NCI-H2081 (cell line): ENCODE results near the gene ADAMTSL1.
"Not testable (repeated sequence)": the region's sequence is repeated elsewhere in the genome, so short reads cannot be mapped to it uniquely, and the experiment has no call there.

Experiments
- DNase-seq, 2 experiments: peaks; one replicate each; lab custom pipeline; 2025; lab: John Stamatoyannopoulos, UW

ADAMTSL1 gene

GRCh38 chr9:18907927-18908625 lies 434.1 kb downstream of the ADAMTSL1 start:
- DNase-seq, result no peak

DNA sequence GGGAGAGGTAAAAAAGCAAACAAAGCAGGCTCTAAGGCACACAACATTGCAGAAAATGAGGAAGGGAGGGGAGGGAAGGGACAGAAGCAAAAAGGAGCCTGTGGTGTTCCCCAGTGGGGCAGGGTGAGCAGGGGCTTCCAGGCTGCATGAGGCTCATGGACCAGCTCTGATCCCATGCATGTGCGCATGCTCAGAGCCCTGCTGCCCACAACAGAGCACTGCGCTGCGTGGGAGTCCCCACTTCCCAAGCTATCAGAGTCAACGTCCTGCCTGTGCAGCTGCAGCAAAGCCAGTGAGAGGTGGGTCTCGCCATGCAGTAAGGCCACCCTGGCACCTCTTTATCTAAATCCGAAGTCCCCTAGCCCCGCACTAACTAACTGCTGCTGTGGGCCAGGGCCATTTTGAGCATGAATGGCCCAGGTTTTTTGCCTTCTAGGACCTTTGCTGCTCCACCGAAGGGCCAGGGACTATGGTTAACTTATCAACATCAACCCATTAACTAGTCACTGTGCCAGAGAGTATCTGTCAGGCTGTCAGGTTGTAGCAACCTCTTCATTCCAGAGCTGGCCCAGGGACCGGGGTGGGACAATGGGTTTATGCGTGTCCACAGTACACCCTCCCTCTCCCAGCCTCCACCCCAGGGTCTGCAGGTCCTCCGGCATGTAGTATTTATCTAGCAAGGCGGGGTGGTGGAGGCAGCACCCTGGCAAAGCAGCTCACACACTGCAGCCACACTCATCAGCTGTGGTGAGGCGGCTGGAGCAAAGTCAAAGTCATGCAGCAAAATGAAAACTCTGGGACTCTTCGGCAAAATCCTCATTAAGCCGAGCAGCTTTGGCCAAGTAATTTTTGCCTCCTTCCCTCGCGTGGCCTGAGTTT lies 435.4 kb downstream of the ADAMTSL1 start:
- DNase-seq, result no peak

GRCh38 chr9:18910435-18910834 lies 436.5 kb downstream of the ADAMTSL1 start:
- DNase-seq, result peak in 1 of 2 experiments; percentile 47

DNA sequence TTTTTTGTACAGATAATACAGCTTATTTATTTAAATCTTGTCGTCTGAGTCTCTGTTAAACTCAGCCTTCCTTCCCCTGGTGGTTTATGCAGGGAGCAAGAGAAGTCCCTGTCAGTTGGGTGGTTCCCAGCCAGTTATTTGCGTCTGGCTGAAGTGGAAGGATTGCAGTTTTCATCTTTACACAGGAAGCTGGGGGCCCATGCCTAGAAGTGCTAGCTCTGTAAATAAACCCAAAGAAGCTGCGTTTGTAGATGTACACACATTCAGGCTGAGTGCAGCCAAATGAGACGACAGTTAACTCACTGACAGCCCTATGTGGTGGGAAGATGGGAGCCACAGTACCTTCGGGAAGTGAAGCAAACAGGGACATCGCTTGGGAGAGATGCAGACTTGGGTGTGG lies 437.0 kb downstream of the ADAMTSL1 start:
- DNase-seq, result peak; percentile 50 to 65

GRCh38 chr9:18911714-18912342 lies 437.9 kb downstream of the ADAMTSL1 start:
- no peak for DNase-seq

DNA sequence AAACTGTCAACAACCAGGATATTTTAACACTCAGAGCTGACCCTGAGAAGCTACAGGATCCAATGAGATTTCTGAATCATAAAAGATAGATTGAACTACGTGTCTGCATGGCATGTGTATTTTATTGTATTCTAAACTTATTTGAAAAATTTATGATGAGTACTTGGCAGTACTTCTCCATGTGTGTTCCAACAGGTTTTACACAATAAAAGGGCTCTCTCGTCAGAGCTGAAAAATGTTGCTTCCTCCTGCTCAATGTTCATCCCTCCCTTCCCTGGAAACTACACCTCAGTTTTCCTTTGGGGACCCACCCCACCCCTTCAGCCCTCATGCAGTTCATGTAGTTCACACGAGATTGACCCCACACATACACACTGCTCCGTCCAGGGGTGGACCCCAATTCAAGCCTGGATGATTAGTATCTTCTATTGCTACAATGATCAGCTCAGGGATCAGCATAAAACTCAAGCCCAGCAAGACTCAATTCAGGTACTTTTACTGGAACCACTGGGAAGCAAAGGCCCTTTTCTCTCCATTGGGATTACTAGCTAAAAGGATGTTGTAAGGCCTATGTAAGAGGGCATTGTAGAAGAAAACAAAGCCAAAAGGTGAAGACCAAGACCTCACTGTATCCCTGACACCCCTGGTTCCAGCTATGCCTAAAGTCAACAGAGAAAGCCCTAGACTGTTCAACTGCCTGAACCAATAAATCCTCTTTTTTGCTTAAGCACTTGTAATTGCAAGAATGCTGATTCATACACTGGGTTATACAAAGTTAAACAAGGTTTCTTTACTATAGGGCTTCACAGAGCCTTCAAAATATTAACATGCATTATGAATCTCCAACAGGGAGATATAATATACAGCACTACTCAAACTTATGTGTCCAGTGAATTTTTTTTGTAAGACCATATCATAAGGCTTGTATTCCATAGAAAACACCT lies 446.5 kb downstream of the ADAMTSL1 start:
- no peak for DNase-seq

- DNase-seq, result no peak
Observed at GRCh38 chr9:18921366-18922075, 447.6 kb downstream of the ADAMTSL1 start.

- no peak for DNase-seq
Observed at GRCh38 chr9:18922161-18922885, 448.4 kb downstream of the ADAMTSL1 start.

DNA sequence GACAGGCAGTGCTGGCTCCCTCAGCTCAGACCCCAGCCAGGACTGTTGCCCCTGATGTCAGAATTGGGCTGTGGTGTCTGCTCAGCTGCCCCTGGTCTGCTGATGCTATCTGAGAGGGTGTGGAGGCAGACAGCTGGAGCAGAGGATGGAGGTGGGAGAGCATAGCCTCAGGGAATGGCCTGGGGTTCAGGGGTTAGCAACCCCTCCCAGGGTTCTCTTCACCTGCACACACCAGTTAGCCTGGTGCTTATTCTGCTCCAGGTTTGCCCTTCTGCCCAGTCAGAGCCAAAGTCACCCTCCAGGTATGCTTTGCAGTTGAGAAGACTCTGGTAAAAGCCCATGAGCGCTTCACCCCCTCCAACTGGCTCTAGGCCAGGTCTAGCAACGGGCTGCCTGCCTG lies 449.2 kb downstream of the ADAMTSL1 start:
- no peak for DNase-seq

GRCh38 chr9:18923671-18924430 lies 449.9 kb downstream of the ADAMTSL1 start:
- DNase-seq, result no peak

DNA sequence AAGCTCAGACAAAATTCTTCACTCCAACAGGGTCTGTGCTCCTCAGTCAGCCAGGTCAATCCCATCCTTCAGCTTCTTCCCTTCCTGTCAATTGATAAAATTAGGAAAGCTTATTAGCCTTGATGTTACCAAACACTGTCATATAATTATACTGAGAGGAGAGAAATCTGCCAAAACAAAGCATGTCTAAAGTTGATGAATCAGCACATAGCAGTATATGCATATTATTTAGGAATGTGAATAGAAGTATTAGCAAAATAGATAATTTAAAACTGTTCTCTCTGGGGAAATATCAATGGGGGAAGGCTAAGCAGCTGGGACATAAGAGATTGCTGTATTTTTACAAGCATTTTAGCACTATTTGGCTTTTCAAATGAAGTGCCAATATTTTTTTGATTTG lies 451.9 kb downstream of the ADAMTSL1 start:
- no peak for DNase-seq

DNA sequence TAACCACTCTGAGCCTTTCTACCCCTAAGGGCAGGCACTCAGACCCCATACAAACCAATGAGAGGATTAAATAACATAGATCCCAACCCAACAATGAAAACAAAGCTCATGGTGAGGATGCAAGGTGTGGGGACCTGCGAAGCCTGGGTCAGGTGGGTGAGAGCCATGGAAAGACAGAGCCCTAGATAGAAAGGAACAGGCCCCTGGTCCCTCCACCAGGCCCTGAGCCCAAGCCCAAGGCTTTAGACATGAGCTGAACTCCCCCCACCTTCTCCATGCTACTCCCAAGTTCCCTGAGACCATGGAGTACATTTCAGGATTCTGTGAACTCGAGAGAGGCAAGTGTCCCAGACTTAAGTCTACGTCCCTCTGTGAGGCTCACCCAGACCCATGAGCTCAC lies 452.6 kb downstream of the ADAMTSL1 start:
- DNase-seq, result no peak

- no peak for DNase-seq
Observed at GRCh38 chr9:18928711-18929110, 454.8 kb downstream of the ADAMTSL1 start.

GRCh38 chr9:18930611-18931010 lies 456.7 kb downstream of the ADAMTSL1 start:
- DNase-seq, result not testable (repeated sequence)

DNA sequence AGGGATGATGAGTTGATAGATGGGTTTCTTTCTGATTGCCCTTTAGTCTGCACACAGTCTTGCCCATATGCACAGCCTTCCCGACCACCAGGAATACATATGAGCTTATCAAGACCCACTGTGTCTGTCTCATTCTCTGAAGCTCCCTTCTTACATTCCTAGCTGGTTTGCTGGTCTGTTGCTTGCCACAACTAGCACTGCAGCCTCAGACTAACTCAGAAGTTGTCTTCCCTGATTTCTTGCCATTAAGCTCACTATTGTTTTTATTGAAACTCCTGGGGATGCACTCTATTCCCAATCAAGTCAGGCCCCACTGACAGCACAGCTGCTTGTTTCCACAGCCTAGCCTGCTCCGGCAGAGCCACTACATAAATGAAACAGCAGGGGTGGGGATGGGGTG lies 461.6 kb downstream of the ADAMTSL1 start:
- DNase-seq, result no peak

- DNase-seq, result no peak
Observed at GRCh38 chr9:18936094-18936871, 462.3 kb downstream of the ADAMTSL1 start.

DNA sequence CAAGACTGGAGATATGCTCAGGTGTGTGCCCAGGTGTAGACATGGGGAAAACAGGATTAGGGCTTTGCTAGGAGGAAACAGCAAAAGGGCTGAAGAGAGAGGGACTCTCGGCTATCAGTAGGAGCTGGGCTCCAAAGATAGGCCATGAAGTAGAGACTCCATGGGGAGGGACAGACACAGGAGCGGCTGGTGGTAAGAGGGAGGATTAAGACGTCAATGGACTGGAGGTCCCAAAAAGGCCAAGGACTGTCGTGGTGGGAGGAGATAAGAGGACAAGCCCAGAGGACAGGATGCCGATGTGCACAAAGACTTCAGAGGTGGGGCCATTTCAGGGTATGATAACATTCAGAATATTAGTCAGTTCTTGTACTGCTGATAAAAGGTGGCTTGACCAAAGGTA lies 466.0 kb downstream of the ADAMTSL1 start:
- no peak for DNase-seq

DNA sequence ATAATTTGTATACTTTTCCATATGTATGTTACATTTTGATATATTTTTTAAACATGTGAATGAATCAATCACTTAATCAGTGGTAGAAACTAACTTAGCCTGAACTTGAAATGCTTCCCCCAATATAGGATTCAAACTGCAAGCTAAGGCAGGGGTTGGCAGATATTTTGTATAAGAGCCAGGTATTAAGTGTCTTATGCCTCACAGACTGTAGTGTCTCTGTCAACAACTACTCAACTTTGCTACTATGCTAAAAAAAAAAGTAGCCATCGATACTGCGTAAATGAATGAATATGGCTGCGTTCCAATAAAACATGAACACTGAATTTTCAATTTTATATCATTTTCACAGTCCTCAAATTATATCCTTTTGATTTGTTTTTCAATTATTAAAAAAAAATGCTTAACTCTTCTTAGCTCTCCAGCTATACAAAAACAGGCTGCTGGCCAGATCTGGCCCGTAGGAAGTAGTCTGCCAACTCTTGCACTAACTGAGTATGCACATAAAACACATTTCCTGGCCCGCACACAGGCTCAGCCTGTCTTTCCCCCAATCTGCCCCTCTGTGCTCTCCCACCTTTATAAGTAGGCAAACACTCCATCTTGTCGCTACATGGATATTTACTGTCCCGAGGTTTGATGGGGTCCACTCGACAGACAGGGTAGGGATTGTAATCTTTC lies 467.2 kb downstream of the ADAMTSL1 start:
- DNase-seq, result no peak
